Vagina (tissue), 2 donors: ENCODE results near the gene ADD3. TPM values are rescaled to one million over a fixed set of nuclear protein-coding genes. Genes with fewer than 3 reads are reported as not detected.
A peak's percentile ranks its signal among the peaks of the same experiment; 100 is the strongest.

Experiments used
- DNase-seq, 2 donors: peaks; one replicate each; pipeline ENCODE4 v3.0.0-alpha.2; 2017; ENCODE audit errors: extremely low spot score in 2 of 2
- H3K27ac ChIP-seq: fragments of 200-600 bp; sonication (generic); one replicate; pipeline ENCODE4 v1.5.1; 2019
- H3K27me3 ChIP-seq: fragments of 200-600 bp; sonication (generic); one replicate; pipeline ENCODE4 v1.5.1; 2019
- H3K36me3 ChIP-seq, 2 donors: fragments of 200-600 bp; sonication (generic); one replicate each; pipeline ENCODE4 v1.5.1; 2017 to 2019
- H3K4me1 ChIP-seq: fragments of 200-600 bp; sonication (generic); one replicate; pipeline ENCODE4 v1.5.1; 2019
- H3K4me3 ChIP-seq, 2 donors: fragments of 200-600 bp; sonication (generic); 1 replicate in 1 of 2; 2 replicates in 1 of 2; pipeline ENCODE4 v1.5.1; 2016 to 2019
- H3K9me3 ChIP-seq: fragments of 200-600 bp; sonication (generic); one replicate; pipeline ENCODE4 v1.5.1; 2019
- POLR2A ChIP-seq, 2 donors: fragments of 450-650 bp; IDR thresholded peaks; one replicate each; pipeline ENCODE4 v1.6.1; 2017; ENCODE audit warnings: antibody characterized with exemption in 2 of 2, mild to moderate bottlenecking in 2 of 2, moderate library complexity in 2 of 2
- POLR2AphosphoS5 ChIP-seq, 2 donors: sonication (generic); formaldehyde crosslinking; IDR thresholded peaks; one replicate each; pipeline ENCODE4 v1.9.0; 2017; ENCODE audit warnings: antibody characterized with exemption in 2 of 2, mild to moderate bottlenecking in 2 of 2, low read depth in 1 of 2; ENCODE audit not compliant: insufficient read depth in 1 of 2
- intact Hi-C: fragments of 100-400 bp; cut with DNase I; formaldehyde crosslinking; loops from one replicate; pipeline ENCODE4 v1.15.1; 2023
- total RNA-seq: library from RNA; depleted of rRNA; stranded (reverse); fragments of >200 nt; gene quantifications from one replicate; pipeline ENCODE4 v1.2.3, GENCODE V29; 2016
- TF ChIP-seq, protein P1 (sequence below), 3 experiments: fragments of 450-650 bp in 2 of 3; fragments of 200-600 bp in 1 of 3; sonication (generic) in 1 of 3; IDR thresholded peaks; one replicate each; pipeline ENCODE4 v1.5.1; 2017 to 2019; ENCODE audit warnings: antibody characterized with exemption in 3 of 3, mild to moderate bottlenecking in 2 of 3, moderate library complexity in 2 of 3

The ADD3 gene
- total RNA-seq, 1 donor from 2014 or later = 114 TPM

GRCh38 chr10:109996225-109996624 is 11.6 kb upstream of the ADD3 start:
- DNase-seq = no peak
- Histone ChIP-seq H3K27ac (no peak overlapping the region), H3K4me3 (no peak overlapping the region), H3K4me1 (peaks cover 8% of the 10 kb centered on the region), H3K27me3 (no peaks in the 10 kb centered on the region), H3K9me3 (no peaks in the 10 kb centered on the region), H3K36me3 (no peaks in the 10 kb centered on the region)
- intact Hi-C loops = no loop called here
- TF ChIP-seq POLR2A (IDR thresholded peaks at IDR 0.05) (no peak), POLR2AphosphoS5 (IDR thresholded peaks at IDR 0.05; ENCODE audit: insufficient read depth in 1 of 2, low read depth in 1 of 2) (peak in 1 of 2 donors; percentile 9)

DNA sequence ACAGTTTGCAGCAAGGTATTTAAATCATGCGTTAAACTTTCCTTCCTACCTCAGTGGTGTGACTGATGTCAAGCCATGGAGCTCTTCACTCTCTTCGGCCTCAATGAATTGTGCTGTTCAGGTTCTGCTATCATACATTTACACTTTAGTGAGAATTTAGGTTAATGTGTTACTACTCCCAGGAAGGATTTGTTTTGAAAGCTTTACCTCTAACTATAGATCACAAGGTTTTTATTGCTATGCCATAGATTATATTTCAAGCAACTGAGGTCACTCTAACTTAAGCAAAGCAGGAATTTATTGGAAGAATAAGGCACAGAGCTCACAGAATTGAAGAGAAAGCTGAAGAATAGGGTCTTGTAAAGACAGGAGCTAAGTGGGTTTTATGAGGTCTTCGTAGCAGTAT is 11.0 kb upstream of the ADD3 start:
- Histone ChIP-seq H3K27ac (no peak overlapping the region), H3K4me3 (no peak overlapping the region), H3K27me3 (no peaks in the 10 kb centered on the region), H3K9me3 (no peaks in the 10 kb centered on the region), H3K36me3 (no peaks in the 10 kb centered on the region), H3K4me1 (peaks cover 8% of the 10 kb centered on the region)
- TF ChIP-seq POLR2A (IDR thresholded peaks at IDR 0.05) = no peak
- no peak for TF ChIP-seq POLR2AphosphoS5 (IDR thresholded peaks at IDR 0.05; ENCODE audit: insufficient read depth in 1 of 2, low read depth in 1 of 2)
- DNase-seq = no peak
- intact Hi-C loops = no loop called here

DNA sequence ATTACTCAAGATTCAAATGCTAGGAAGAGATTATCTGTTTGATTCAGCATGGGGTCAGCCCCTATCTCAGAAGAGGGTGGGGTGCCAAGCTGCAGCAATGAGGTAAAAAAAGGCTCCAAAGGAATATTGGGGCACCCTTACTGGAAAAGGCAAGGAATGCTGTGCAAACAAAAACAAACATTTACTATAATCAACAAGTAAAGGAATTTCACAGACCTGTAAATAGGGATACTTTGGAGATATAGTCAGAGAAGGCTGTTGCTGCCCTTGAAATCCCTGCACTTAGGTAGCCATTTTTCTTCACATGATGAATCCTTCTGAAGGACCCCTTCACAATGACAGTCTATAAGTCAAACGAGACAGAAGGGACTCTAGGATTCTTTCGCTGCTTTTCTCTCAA is 10.6 kb upstream of the ADD3 start:
- H3K4me3 ChIP-seq = no peak overlapping the region
- TF ChIP-seq POLR2A (IDR thresholded peaks at IDR 0.05) (no peak), POLR2AphosphoS5 (IDR thresholded peaks at IDR 0.05; ENCODE audit: insufficient read depth in 1 of 2, low read depth in 1 of 2) (no peak)
- TF ChIP-seq, protein P1, sequence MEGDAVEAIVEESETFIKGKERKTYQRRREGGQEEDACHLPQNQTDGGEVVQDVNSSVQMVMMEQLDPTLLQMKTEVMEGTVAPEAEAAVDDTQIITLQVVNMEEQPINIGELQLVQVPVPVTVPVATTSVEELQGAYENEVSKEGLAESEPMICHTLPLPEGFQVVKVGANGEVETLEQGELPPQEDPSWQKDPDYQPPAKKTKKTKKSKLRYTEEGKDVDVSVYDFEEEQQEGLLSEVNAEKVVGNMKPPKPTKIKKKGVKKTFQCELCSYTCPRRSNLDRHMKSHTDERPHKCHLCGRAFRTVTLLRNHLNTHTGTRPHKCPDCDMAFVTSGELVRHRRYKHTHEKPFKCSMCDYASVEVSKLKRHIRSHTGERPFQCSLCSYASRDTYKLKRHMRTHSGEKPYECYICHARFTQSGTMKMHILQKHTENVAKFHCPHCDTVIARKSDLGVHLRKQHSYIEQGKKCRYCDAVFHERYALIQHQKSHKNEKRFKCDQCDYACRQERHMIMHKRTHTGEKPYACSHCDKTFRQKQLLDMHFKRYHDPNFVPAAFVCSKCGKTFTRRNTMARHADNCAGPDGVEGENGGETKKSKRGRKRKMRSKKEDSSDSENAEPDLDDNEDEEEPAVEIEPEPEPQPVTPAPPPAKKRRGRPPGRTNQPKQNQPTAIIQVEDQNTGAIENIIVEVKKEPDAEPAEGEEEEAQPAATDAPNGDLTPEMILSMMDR (IDR thresholded peaks at IDR 0.05) = no peak
- no peaks in the 10 kb centered on the region for H3K36me3 ChIP-seq
- no peaks in the 10 kb centered on the region for H3K27me3 ChIP-seq
- H3K4me1 ChIP-seq = peaks cover 8% of the 10 kb centered on the region
- H3K9me3 ChIP-seq = no peaks in the 10 kb centered on the region
- no peak overlapping the region for H3K27ac ChIP-seq
- no peak for DNase-seq
- intact Hi-C loops = no loop called here

GRCh38 chr10:109998513-109998912 is 9.3 kb upstream of the ADD3 start:
- peaks cover 10% of the 10 kb centered on the region for H3K4me1 ChIP-seq
- DNase-seq = no peak

DNA sequence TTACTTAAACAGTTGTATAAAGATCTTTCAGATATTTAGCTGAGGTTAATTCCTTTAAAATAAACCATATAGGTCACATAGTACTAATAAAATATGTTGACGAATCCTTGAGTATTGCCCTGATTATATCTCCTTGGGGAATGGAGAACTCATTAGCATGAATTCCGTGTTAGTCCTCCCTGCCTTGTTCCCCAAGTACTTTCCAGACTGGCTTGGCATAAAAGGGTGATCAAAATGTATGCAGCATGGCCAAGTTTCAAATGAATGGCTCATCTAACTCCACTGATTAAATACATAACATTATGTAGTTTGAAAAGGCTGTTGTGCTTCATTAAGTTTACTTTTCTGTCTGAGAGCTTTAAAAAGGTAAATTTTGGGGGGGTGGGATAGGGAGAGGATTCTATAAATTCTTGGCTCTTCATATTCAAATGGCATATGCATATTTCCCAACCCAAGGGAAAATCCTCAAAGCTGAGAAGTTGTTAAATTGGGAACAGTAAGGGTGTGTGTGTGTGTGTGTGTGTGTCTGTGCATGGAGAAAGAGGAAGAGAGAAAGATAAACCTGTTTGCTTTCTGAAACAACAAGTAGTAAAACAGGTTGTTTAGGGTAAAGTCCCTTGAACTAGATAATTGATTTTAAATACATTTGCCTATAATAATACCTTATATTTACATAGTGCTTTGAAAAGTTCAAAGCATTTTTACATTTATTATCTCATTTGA is 4.8 kb upstream of the ADD3 start:
- H3K4me1 ChIP-seq = peaks cover 28% of the 10 kb centered on the region
- no peaks in the 10 kb centered on the region for H3K36me3 ChIP-seq
- TF ChIP-seq POLR2AphosphoS5 (IDR thresholded peaks at IDR 0.05; ENCODE audit: insufficient read depth in 1 of 2, low read depth in 1 of 2) = no peak
- TF ChIP-seq, protein P1 (IDR thresholded peaks at IDR 0.05) = no peak
- TF ChIP-seq POLR2A (IDR thresholded peaks at IDR 0.05) = no peak
- intact Hi-C loops = loop anchor here (10.0 kb wide), 1 partner anchor 108 kb away; no protein-coding TSS in a partner anchor
- H3K4me3 ChIP-seq = no peak overlapping the region
- no peaks in the 10 kb centered on the region for H3K9me3 ChIP-seq
- no peak for DNase-seq
- H3K27ac ChIP-seq = no peak overlapping the region
- H3K27me3 ChIP-seq = no peaks in the 10 kb centered on the region

More at GRCh38 chr10:109998513-109998912, 9.3 kb upstream of the ADD3 start:
- H3K36me3 ChIP-seq = no peaks in the 10 kb centered on the region
- H3K4me3 ChIP-seq = no peak overlapping the region
- TF ChIP-seq POLR2AphosphoS5 (IDR thresholded peaks at IDR 0.05; ENCODE audit: insufficient read depth in 1 of 2, low read depth in 1 of 2) = no peak
- TF ChIP-seq, protein P1 (IDR thresholded peaks at IDR 0.05) = no peak
- TF ChIP-seq POLR2A (IDR thresholded peaks at IDR 0.05) = no peak
- H3K27ac ChIP-seq = no peak overlapping the region
- H3K27me3 ChIP-seq = no peaks in the 10 kb centered on the region
- intact Hi-C loops = no loop called here
- no peaks in the 10 kb centered on the region for H3K9me3 ChIP-seq

DNA sequence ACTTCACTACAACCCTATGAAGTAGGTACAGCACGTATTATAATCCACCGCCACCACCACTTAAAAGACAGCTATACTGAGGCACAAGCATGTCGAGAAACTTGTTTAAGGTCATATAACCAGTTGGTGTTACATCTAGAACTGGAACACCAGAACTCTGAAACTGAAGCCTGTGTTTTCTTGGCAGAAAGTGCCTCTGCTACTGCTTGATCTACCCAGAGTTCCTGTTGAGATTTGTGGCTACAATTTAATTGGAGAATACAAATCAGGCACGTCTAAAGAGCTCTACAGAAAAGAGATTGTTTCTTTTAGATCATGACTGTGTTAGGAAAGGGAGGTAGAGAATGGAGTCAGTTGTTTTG is 4.3 kb upstream of the ADD3 start:
- H3K27ac ChIP-seq = no peak overlapping the region
- intact Hi-C loops = loop anchor here (10.0 kb wide), 1 partner anchor 109 kb away; no protein-coding TSS in a partner anchor
- no peaks in the 10 kb centered on the region for H3K9me3 ChIP-seq
- no peak overlapping the region for H3K4me3 ChIP-seq
- no peaks in the 10 kb centered on the region for H3K27me3 ChIP-seq
- peaks cover 29% of the 10 kb centered on the region for H3K4me1 ChIP-seq
- DNase-seq = no peak
- TF ChIP-seq, protein P1 (IDR thresholded peaks at IDR 0.05) = no peak
- TF ChIP-seq POLR2AphosphoS5 (IDR thresholded peaks at IDR 0.05; ENCODE audit: insufficient read depth in 1 of 2, low read depth in 1 of 2) = no peak
- no peak for TF ChIP-seq POLR2A (IDR thresholded peaks at IDR 0.05)
- no peaks in the 10 kb centered on the region for H3K36me3 ChIP-seq
